ENCODE results near the gene MRM3. TPM values are rescaled to one million over a fixed set of nuclear protein-coding genes. Genes with fewer than 3 reads are reported as not detected.
"Not testable (repeated sequence)": the region's sequence is repeated elsewhere in the genome, so short reads cannot be mapped to it uniquely, and the experiment has no call there.

MRM3 gene
- total RNA-seq, 1 experiment from 2014 or later: 26.0 TPM

- no peak for DNase-seq (ENCODE audit: low spot score)
These were observed 42.2 kb downstream of the MRM3 start for GRCh38 chr17:824378-824777.

GRCh38 chr17:825216-825615 lies 43.1 kb downstream of the MRM3 start:
- DNase-seq (ENCODE audit: low spot score): no peak

GRCh38 chr17:826778-827177 lies 44.6 kb downstream of the MRM3 start:
- no peak for DNase-seq (ENCODE audit: low spot score)

- no peak for DNase-seq (ENCODE audit: low spot score)
These were observed 46.6 kb downstream of the MRM3 start for GRCh38 chr17:828761-829160.

- not testable (repeated sequence) for DNase-seq (ENCODE audit: low spot score)
These were observed 47.5 kb downstream of the MRM3 start for GRCh38 chr17:829614-830013.

- no peak for DNase-seq (ENCODE audit: low spot score)
These were observed 48.2 kb downstream of the MRM3 start for GRCh38 chr17:830381-830780.

GRCh38 chr17:830950-831349 lies 48.8 kb downstream of the MRM3 start:
- DNase-seq (ENCODE audit: low spot score): no peak

GRCh38 chr17:834136-834535 lies 52.0 kb downstream of the MRM3 start:
- no peak for DNase-seq (ENCODE audit: low spot score)

- no peak for DNase-seq (ENCODE audit: low spot score)
These were observed 53.1 kb downstream of the MRM3 start for GRCh38 chr17:835263-835662.

- DNase-seq (ENCODE audit: low spot score): not testable (repeated sequence)
These were observed 53.6 kb downstream of the MRM3 start for GRCh38 chr17:835721-836120.

GRCh38 chr17:836151-836550 lies 54.0 kb downstream of the MRM3 start:
- no peak for DNase-seq (ENCODE audit: low spot score)

GRCh38 chr17:838486-838885 lies 56.3 kb downstream of the MRM3 start:
- DNase-seq (ENCODE audit: low spot score): no peak

GRCh38 chr17:841313-841712 lies 59.2 kb downstream of the MRM3 start:
- DNase-seq (ENCODE audit: low spot score): no peak

Other genes starting within 250 kb of the MRM3 start
- 11.1 and 12.0 TPM in 2 replicates for gene VPS53, start 67.5 kb upstream of the MRM3 start, total RNA-seq (2014; rRNA removed; shearing (Covaris generic))
- gene TLCD3A, start 49.8 kb upstream of the MRM3 start, total RNA-seq (2014; rRNA removed; shearing (Covaris generic)): 17.4 and 21.7 TPM in 2 replicates
- gene GEMIN4, start 30.1 kb upstream of the MRM3 start, total RNA-seq (2014; rRNA removed; shearing (Covaris generic)): 34.4 and 35.2 TPM in 2 replicates
- 22.8 and 30.5 TPM in 2 replicates for gene GLOD4, start 73 bp upstream of the MRM3 start, total RNA-seq (2014; rRNA removed; shearing (Covaris generic))
- 64.3 and 71.6 TPM in 2 replicates for gene NXN, start 197.4 kb downstream of the MRM3 start, total RNA-seq (2014; rRNA removed; shearing (Covaris generic))
- 7.3 and 7.7 TPM in 2 replicates for gene TIMM22, start 214.8 kb downstream of the MRM3 start, total RNA-seq (2014; rRNA removed; shearing (Covaris generic))

Data from HT-29 (cell line).